Mammary epithelial cell (primary cell): ENCODE measurements around the gene ANKRD28.

Source experiments
- EZH2 ChIP-seq: IDR thresholded peaks from 2 replicates; pipeline ENCODE4 v1.6.1; 2012; ENCODE audit warnings: low read length, inconsistent platforms, borderline replicate concordance
- TF ChIP-seq, protein P1 (sequence below), 2 donors: IDR thresholded peaks in 1 of 2; conservative IDR thresholded peaks in 1 of 2; 2 replicates each; pipeline ENCODE4 v1.5.1; 2011 to 2012; ENCODE audit warnings: inconsistent platforms in 2 of 2, low read length in 2 of 2, mild to moderate bottlenecking in 2 of 2, control low read depth in 1 of 2, low read depth in 1 of 2; ENCODE audit not compliant: insufficient read depth in 1 of 2; ENCODE audit errors: extremely low read depth in 1 of 2

DNA sequence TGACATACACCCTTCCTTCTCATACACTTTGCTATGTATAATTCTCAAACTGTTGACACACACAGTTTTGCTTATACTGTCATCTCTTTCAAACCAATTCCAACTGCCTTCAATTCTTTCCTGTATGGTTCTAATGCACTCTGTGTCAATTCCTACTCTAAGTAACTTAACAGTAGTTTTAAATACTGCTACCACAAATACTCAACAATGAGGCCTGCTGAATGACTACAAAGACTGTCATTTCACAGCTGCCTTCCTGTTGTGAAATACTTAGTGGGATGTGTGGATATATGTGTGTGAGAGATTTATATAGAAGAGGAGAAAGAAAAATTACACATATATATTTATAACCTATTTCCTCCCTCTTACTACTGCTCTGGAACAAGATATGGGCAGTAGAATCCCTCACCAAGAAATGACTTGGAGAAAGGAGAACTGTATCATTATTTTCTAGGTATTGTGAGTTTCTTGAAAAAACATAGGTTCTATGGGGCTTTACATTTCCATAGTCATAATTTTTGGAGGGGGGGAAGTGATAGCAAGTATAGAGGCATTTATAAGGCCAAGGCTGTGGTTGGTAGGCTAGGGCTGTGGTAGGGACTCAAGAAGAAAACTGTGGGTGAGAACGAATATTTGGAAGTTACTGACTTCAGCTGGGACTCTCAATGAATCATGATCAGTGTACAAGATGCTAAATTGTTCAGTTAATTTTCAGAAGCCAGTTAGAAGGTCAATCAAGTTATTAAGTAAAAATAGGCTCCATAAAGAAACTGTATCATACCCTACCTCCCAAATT is 88.7 kb downstream of the ANKRD28 start:
- TF ChIP-seq, protein P1, sequence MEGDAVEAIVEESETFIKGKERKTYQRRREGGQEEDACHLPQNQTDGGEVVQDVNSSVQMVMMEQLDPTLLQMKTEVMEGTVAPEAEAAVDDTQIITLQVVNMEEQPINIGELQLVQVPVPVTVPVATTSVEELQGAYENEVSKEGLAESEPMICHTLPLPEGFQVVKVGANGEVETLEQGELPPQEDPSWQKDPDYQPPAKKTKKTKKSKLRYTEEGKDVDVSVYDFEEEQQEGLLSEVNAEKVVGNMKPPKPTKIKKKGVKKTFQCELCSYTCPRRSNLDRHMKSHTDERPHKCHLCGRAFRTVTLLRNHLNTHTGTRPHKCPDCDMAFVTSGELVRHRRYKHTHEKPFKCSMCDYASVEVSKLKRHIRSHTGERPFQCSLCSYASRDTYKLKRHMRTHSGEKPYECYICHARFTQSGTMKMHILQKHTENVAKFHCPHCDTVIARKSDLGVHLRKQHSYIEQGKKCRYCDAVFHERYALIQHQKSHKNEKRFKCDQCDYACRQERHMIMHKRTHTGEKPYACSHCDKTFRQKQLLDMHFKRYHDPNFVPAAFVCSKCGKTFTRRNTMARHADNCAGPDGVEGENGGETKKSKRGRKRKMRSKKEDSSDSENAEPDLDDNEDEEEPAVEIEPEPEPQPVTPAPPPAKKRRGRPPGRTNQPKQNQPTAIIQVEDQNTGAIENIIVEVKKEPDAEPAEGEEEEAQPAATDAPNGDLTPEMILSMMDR (conservative IDR thresholded peaks at IDR 0.05 in 1 of 2, IDR thresholded peaks at IDR 0.05 in 1 of 2; ENCODE audit: extremely low read depth in 1 of 2, insufficient read depth in 1 of 2, low read depth in 1 of 2, low read length in 2 of 2), result no peak
- TF ChIP-seq EZH2, result no peak
